HL-60 (cell line): Measurements from ENCODE around the gene UMPS.
"Not testable (repeated sequence)": the region's sequence is repeated elsewhere in the genome, so short reads cannot be mapped to it uniquely, and the experiment has no call there.

Experiments
- DNase-seq, 2 experiments: peaks; one replicate each; pipeline ENCODE4 v3.0.0-alpha.2; 2010 to 2020; ENCODE audit warnings: low read depth in 1 of 2, low spot score in 1 of 2
- H3K27ac ChIP-seq: fragments of 250-450 bp; sonication (Bioruptor Pico); replicated peaks from 2 replicates; pipeline ENCODE4 v1.5.1; 2020; ENCODE audit warnings: mild to moderate bottlenecking, moderate library complexity
- H3K27me3 ChIP-seq: fragments of 250-450 bp; sonication (Bioruptor Pico); 2 replicates; pipeline ENCODE4 v1.5.1; 2021; ENCODE audit warnings: mild to moderate bottlenecking, moderate library complexity; ENCODE audit not compliant: insufficient read depth, poor library complexity, severe bottlenecking
- H3K4me3 ChIP-seq: replicated peaks from 2 replicates; pipeline ENCODE4 v1.5.1; 2011; ENCODE audit warnings: mild to moderate bottlenecking, control low read depth, low read length; ENCODE audit not compliant: insufficient read depth
- GABPA ChIP-seq: IDR thresholded peaks from 2 replicates; pipeline ENCODE4 v1.6.1; 2012; ENCODE audit warnings: low read depth
- POLR2AphosphoS5 ChIP-seq: IDR thresholded peaks from 2 replicates; pipeline ENCODE4 v1.6.1; 2012; ENCODE audit warnings: low read depth
- SPI1 ChIP-seq: IDR thresholded peaks from 2 replicates; pipeline ENCODE4 v1.6.1; 2012; ENCODE audit warnings: low read depth, mild to moderate bottlenecking, borderline replicate concordance
- TF ChIP-seq, protein P1 (sequence below): IDR thresholded peaks from 2 replicates; pipeline ENCODE4 v1.6.1; 2012; ENCODE audit warnings: low read depth; ENCODE audit not compliant: insufficient replicate concordance
- TF ChIP-seq, protein P2 (sequence below): IDR thresholded peaks from one replicate; pipeline ENCODE4 v1.5.1; 2011; ENCODE audit warnings: low read length, control low read depth, inconsistent platforms; ENCODE audit not compliant: insufficient read depth

Gene UMPS

DNA sequence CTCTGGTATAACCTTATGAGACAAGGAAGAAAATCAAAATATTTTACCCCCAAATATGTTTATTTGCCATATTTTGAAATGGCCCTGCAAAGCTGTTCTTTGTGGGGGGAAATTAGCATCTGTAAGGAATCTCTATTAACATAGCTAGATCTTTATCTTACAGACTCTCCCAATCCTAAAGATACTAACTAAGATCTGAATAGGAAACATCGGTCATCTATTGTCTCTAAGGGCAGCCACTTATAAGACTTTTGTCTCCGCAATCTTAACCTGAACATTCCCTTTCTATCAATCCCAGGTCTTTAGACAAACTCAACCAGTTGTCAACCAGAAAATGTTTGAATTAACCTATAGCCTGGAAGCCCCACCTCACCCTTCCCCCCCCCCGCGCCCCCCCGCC is 21.2 kb downstream of the UMPS start:
- no peaks in the 10 kb centered on the region for H3K27me3 ChIP-seq
- no peak overlapping the region for H3K4me3 ChIP-seq
- H3K27ac ChIP-seq = no peak overlapping the region
- DNase-seq = no peak
- TF ChIP-seq, protein P1, sequence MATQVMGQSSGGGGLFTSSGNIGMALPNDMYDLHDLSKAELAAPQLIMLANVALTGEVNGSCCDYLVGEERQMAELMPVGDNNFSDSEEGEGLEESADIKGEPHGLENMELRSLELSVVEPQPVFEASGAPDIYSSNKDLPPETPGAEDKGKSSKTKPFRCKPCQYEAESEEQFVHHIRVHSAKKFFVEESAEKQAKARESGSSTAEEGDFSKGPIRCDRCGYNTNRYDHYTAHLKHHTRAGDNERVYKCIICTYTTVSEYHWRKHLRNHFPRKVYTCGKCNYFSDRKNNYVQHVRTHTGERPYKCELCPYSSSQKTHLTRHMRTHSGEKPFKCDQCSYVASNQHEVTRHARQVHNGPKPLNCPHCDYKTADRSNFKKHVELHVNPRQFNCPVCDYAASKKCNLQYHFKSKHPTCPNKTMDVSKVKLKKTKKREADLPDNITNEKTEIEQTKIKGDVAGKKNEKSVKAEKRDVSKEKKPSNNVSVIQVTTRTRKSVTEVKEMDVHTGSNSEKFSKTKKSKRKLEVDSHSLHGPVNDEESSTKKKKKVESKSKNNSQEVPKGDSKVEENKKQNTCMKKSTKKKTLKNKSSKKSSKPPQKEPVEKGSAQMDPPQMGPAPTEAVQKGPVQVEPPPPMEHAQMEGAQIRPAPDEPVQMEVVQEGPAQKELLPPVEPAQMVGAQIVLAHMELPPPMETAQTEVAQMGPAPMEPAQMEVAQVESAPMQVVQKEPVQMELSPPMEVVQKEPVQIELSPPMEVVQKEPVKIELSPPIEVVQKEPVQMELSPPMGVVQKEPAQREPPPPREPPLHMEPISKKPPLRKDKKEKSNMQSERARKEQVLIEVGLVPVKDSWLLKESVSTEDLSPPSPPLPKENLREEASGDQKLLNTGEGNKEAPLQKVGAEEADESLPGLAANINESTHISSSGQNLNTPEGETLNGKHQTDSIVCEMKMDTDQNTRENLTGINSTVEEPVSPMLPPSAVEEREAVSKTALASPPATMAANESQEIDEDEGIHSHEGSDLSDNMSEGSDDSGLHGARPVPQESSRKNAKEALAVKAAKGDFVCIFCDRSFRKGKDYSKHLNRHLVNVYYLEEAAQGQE = no peak
- TF ChIP-seq POLR2AphosphoS5 = no peak
- TF ChIP-seq SPI1 = no peak
- TF ChIP-seq GABPA = no peak
- TF ChIP-seq, protein P2, sequence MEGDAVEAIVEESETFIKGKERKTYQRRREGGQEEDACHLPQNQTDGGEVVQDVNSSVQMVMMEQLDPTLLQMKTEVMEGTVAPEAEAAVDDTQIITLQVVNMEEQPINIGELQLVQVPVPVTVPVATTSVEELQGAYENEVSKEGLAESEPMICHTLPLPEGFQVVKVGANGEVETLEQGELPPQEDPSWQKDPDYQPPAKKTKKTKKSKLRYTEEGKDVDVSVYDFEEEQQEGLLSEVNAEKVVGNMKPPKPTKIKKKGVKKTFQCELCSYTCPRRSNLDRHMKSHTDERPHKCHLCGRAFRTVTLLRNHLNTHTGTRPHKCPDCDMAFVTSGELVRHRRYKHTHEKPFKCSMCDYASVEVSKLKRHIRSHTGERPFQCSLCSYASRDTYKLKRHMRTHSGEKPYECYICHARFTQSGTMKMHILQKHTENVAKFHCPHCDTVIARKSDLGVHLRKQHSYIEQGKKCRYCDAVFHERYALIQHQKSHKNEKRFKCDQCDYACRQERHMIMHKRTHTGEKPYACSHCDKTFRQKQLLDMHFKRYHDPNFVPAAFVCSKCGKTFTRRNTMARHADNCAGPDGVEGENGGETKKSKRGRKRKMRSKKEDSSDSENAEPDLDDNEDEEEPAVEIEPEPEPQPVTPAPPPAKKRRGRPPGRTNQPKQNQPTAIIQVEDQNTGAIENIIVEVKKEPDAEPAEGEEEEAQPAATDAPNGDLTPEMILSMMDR = no peak

DNA sequence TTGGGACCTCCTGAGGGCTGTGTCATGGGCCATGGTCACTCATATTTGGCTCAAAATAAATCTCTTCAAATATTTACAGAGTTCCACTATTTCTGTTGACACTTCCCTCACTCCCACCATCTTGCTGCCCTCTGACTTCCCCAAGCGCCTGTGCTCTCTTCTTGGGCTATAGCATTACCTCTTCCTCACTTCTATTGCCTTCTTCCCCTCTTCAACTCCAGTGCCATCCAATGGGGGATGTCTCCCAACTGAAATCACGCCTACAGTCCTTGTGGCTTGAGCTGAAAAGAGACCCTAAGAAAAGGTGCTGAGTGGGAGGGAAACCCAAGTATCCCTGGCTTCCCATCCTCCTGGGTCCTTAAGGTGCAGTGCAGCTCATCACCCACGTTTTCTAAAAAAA is 21.8 kb downstream of the UMPS start:
- Histone ChIP-seq H3K27me3 (no peaks in the 10 kb centered on the region), H3K27ac (no peak overlapping the region), H3K4me3 (no peak overlapping the region)
- DNase-seq = no peak
- TF ChIP-seq POLR2AphosphoS5 = no peak
- TF ChIP-seq GABPA = no peak
- TF ChIP-seq, protein P1 = no peak
- TF ChIP-seq, protein P2 = no peak
- no peak for TF ChIP-seq SPI1

DNA sequence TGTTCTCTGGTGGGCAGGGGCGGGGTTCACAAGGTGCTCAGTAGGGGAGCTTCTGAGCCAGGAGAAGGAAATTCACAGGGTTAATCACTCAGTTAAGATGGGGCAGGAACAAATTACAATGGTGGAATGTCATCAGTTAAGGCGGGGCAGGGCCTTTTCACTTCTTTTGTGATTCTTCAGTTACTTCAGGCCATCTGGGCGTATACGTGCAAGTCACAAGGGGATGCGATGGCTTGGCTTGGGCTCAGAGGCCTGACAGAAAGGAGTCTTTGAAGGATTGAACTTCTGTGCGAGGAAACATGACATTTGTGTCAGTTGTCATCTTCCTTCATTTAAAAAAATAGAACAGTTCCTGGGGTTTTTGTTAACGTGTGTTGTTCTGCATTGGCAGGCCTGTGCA is 27.7 kb downstream of the UMPS start:
- DNase-seq = not testable (repeated sequence)

DNA sequence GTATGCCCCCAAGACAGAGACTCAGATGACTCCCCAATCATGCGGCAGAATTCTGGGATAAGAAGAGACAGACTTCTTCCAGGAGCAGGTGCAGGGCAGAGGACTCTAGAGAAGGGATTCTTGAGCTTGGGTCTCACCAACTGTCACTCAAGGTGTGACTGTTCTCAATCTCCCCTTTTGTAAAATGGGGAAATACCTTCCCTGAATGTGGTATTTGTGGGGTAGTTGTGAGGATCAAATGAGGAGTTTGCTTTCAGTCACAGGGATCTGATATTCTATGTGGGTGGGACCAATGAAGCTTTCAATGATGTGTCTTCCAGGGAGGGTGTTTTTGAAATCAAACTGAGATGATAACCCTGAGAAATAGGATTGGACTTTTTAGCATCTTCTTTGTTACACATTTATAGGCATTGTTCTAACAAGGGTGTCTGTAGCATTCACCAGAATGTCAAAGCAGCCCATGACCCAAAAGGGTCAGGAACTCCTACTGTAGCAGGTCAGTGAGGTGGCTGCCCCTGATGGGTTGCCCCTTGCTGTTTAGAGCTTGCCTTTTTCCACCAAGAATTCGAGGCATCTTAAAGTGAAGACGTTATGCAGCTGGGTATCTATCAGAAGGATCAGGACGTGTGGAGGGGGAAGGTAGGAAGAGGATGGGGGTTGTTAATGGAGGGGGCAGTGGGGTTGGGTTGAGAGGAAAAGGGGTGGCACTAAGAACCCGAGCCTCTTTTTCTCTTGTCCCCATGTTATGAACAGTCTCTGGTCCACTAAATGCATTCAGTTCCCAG is 28.8 kb downstream of the UMPS start:
- DNase-seq = no peak
- no peaks in the 10 kb centered on the region for H3K27me3 ChIP-seq
- H3K27ac ChIP-seq = no peak overlapping the region
- H3K4me3 ChIP-seq = no peak overlapping the region
- TF ChIP-seq POLR2AphosphoS5 = no peak
- TF ChIP-seq, protein P2 = no peak
- TF ChIP-seq, protein P1 = no peak
- no peak for TF ChIP-seq GABPA
- TF ChIP-seq SPI1 = no peak

More for the DNA sequence above, 27.7 kb downstream of the UMPS start:
- not testable (repeated sequence) for H3K4me3 ChIP-seq, H3K27me3 ChIP-seq, H3K27ac ChIP-seq
